ENCODE results near the gene ATG4C.

ATG4C gene

DNA sequence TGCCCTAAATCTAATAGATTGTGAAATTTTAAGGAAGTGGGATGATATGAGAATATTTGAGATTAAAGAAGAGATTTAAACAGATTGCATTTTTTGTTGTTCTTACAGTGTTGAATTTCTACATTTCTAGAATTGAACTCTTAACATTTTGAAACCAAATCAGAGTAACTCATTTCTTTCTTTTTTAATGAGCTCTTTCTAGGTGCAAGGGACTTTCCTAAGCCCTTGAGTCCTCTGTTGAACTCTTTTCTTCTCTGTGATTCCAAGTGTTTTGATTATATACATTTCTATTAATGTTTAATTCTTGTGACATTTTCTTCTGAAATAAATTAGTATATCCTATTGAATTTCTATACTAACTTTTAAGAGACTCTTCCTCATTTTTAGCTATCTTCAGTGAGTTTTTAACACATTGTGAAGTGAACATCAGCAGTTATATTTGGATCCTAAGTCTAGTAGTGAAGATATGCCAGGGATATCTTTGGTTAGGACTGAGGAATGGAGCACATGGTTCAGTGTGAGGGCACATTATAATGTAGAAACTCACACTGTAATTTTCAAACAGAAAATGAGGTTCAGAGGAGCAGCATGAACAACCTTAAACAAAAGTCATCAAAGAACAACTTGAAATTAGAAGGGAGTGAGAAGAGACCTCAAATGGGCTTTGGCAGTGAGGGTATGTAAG, 53.1 kb downstream of the ATG4C start:
- no peak overlapping the region for H3K4me3 ChIP-seq (replicated peaks; ENCODE audit: insufficient read depth, low read length)
- no peak for DNase-seq (ENCODE audit: low read depth in 1 of 2, low spot score in 1 of 2)
- TF ChIP-seq, protein P1, sequence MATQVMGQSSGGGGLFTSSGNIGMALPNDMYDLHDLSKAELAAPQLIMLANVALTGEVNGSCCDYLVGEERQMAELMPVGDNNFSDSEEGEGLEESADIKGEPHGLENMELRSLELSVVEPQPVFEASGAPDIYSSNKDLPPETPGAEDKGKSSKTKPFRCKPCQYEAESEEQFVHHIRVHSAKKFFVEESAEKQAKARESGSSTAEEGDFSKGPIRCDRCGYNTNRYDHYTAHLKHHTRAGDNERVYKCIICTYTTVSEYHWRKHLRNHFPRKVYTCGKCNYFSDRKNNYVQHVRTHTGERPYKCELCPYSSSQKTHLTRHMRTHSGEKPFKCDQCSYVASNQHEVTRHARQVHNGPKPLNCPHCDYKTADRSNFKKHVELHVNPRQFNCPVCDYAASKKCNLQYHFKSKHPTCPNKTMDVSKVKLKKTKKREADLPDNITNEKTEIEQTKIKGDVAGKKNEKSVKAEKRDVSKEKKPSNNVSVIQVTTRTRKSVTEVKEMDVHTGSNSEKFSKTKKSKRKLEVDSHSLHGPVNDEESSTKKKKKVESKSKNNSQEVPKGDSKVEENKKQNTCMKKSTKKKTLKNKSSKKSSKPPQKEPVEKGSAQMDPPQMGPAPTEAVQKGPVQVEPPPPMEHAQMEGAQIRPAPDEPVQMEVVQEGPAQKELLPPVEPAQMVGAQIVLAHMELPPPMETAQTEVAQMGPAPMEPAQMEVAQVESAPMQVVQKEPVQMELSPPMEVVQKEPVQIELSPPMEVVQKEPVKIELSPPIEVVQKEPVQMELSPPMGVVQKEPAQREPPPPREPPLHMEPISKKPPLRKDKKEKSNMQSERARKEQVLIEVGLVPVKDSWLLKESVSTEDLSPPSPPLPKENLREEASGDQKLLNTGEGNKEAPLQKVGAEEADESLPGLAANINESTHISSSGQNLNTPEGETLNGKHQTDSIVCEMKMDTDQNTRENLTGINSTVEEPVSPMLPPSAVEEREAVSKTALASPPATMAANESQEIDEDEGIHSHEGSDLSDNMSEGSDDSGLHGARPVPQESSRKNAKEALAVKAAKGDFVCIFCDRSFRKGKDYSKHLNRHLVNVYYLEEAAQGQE (IDR thresholded peaks at IDR 0.05; ENCODE audit: insufficient replicate concordance, low read depth) = no peak
- TF ChIP-seq SPI1 (IDR thresholded peaks at IDR 0.05; ENCODE audit: borderline replicate concordance, low read depth) (no peak), GABPA (IDR thresholded peaks at IDR 0.05; ENCODE audit: low read depth) (no peak), POLR2AphosphoS5 (IDR thresholded peaks at IDR 0.05; ENCODE audit: low read depth) (no peak)
- TF ChIP-seq, protein P2, sequence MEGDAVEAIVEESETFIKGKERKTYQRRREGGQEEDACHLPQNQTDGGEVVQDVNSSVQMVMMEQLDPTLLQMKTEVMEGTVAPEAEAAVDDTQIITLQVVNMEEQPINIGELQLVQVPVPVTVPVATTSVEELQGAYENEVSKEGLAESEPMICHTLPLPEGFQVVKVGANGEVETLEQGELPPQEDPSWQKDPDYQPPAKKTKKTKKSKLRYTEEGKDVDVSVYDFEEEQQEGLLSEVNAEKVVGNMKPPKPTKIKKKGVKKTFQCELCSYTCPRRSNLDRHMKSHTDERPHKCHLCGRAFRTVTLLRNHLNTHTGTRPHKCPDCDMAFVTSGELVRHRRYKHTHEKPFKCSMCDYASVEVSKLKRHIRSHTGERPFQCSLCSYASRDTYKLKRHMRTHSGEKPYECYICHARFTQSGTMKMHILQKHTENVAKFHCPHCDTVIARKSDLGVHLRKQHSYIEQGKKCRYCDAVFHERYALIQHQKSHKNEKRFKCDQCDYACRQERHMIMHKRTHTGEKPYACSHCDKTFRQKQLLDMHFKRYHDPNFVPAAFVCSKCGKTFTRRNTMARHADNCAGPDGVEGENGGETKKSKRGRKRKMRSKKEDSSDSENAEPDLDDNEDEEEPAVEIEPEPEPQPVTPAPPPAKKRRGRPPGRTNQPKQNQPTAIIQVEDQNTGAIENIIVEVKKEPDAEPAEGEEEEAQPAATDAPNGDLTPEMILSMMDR (IDR thresholded peaks at IDR 0.05; ENCODE audit: insufficient read depth, low read length) = no peak
- no peaks in the 10 kb centered on the region for H3K27me3 ChIP-seq (ENCODE audit: insufficient read depth, poor library complexity, severe bottlenecking)
- H3K27ac ChIP-seq (replicated peaks) = no peak overlapping the region

DNA sequence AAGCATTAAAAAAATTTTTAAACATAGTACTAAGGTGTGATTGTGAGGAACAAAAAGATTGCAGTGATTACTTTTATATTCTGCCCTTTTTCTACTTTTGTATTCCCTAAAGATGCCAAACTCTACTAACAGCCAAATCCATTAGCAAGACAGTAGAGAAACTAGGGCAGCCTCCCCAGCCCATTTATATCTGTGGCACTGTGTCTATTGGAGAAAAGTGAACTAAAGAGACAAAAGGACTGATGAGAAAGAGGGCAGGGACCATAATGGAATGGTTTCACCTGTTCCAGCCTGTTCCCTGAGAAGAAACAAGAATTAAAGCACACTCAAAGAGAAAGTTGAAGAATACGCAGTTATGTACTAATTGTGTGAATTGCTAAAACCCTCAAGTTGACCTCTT, 56.6 kb downstream of the ATG4C start:
- TF ChIP-seq GABPA (IDR thresholded peaks at IDR 0.05; ENCODE audit: low read depth) (no peak), SPI1 (IDR thresholded peaks at IDR 0.05; ENCODE audit: borderline replicate concordance, low read depth) (no peak), POLR2AphosphoS5 (IDR thresholded peaks at IDR 0.05; ENCODE audit: low read depth) (no peak)
- TF ChIP-seq, protein P1 (IDR thresholded peaks at IDR 0.05; ENCODE audit: insufficient replicate concordance, low read depth) = no peak
- TF ChIP-seq, protein P2 (IDR thresholded peaks at IDR 0.05; ENCODE audit: insufficient read depth, low read length) = no peak
- DNase-seq (ENCODE audit: low read depth in 1 of 2, low spot score in 1 of 2) = no peak
- Histone ChIP-seq H3K27me3 (ENCODE audit: insufficient read depth, poor library complexity, severe bottlenecking) (no peaks in the 10 kb centered on the region), H3K4me3 (replicated peaks; ENCODE audit: insufficient read depth, low read length) (no peak overlapping the region), H3K27ac (replicated peaks) (no peak overlapping the region)

DNA sequence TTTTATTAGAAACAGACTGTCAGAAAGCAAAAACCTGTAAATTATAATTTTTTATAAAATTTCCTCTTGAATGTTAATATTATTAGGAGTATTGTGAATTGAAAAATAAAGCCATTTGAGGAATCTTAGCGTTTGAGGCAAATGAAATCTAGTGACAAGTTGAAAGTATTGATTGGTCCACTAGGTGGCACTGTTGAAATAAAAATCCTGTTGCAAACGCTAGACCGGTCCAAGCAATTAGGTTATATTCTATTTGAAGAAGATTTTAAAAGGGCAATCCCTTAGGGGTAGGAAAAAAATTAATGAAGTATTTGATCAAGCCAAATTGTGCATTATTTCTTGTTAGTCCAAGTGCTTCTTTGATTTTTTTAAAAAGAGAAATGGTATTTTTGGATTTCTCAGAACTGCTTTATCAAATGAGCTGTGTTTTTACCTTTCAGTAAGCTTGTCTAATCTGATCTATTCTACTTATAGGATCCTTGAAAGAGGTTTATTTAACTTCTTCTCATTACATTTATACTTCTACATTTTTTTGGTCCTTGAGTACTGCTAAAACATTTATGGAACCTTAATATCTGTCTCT, 57.7 kb downstream of the ATG4C start:
- TF ChIP-seq, protein P1 (IDR thresholded peaks at IDR 0.05; ENCODE audit: insufficient replicate concordance, low read depth) = no peak
- TF ChIP-seq, protein P2 (IDR thresholded peaks at IDR 0.05; ENCODE audit: insufficient read depth, low read length) = peak; percentile 23
- TF ChIP-seq POLR2AphosphoS5 (IDR thresholded peaks at IDR 0.05; ENCODE audit: low read depth) = no peak
- H3K4me3 ChIP-seq (replicated peaks; ENCODE audit: insufficient read depth, low read length) = no peak overlapping the region
- no peak overlapping the region for H3K27ac ChIP-seq (replicated peaks)
- DNase-seq (ENCODE audit: low read depth in 1 of 2, low spot score in 1 of 2) = peak; percentile 18 to 43
- H3K27me3 ChIP-seq (ENCODE audit: insufficient read depth, poor library complexity, severe bottlenecking) = no peaks in the 10 kb centered on the region

All from HL-60 (cell line).